ENCODE data around the gene PRKN.
"Not testable (repeated sequence)": the region's sequence is repeated elsewhere in the genome, so short reads cannot be mapped to it uniquely, and the experiment has no call there.

Gene PRKN

GRCh38 chr6:162612613-162613012 lies 115.0 kb downstream of the PRKN start:
- no peak for DNase-seq

DNA sequence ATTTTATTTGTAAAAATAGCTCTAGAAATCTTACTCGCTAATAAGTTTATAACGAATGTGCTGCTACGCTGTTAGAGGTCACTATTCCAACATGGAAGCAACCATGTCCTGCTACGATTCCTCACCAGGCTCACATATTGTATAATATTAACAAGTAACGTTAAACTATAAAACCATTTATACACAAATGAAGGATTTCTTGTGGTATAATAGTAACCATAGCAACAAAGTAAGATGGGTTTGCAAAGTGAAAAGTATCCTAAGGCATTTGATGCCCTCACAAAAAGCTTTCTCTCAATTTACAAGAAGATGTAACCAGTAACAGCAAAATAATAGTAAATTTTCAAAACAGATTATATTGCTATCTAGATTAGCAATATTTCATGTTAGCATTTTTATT lies 117.2 kb downstream of the PRKN start:
- DNase-seq: no peak

GRCh38 chr6:162605881-162606280 lies 121.7 kb downstream of the PRKN start:
- DNase-seq: no peak

DNA sequence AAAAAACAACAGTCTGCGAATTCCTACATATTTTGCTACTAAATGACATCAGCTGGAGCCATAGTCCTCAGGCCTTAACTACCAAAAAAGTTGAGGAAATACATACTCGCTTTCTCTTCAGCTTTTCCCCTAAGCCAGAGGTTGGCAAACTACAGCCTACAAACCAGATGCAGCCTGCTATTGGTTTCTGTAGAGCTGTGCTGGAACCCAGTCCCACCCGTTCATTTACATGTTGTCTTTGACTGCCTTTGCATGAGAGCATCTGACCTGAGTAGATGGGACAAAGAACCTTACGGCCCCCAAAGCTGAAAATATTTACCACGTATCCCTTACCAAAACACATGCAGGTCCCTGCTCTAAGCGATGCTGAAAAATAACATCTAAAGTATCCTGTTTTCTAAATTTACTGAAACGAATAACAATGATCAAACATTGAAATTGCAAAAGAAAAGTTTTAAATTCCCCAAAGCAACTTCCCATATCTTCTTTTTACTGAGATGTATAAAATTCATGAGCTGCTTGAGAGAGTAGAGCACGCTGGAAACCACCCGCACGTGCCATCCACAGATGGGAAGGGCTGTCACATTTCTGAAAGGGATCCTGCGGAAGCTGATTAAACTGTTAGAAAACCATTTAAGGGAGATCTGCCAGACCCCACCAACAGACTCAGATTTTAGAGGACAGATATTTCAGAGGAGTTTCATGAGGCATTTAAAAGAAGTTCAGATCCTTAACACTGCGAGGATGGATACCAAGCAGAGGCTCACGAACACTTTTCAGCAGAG lies 124.1 kb downstream of the PRKN start:
- DNase-seq: no peak

DNA sequence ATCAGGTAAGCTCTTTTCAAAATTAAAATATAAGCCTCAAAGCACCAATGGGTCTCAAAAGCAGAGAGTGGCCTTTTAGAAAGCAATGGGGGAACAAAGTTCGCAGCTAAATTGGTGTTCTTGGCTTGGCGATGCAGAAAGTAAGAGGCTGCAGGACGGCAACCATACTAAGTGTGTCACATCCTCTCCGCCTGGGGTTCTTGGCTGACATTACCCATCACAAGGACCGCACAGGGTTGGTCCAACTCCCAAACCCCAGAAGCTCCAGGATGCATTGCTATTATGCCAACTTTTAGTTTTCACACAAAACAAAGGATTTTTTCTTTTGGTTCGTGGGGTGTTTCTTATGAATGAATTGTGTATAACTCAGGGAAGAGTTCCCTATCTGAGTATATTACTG lies 124.8 kb downstream of the PRKN start:
- DNase-seq: no peak

DNA sequence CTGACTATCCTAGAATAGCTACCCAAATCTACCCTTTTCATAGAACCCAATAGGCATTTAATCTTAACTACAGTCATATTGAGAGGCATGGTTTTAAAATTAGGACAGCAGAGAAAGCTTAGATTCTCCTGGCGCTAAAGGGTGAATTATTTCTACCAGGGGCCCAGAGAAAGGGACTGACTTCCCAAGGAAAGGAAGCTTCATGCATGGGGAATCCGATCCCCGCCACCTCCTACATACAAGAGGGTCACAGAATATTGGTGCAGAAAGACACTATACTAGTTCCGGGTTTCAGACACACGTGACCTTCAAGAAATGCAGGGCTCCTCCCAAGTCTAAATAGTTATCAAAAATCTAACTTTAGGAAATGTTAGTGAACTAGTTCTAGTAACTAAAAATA lies 130.9 kb downstream of the PRKN start:
- DNase-seq: no peak

GRCh38 chr6:162591517-162591916 lies 136.0 kb downstream of the PRKN start:
- DNase-seq: no peak

GRCh38 chr6:162581988-162582780 lies 145.4 kb downstream of the PRKN start:
- no peak for DNase-seq

DNA sequence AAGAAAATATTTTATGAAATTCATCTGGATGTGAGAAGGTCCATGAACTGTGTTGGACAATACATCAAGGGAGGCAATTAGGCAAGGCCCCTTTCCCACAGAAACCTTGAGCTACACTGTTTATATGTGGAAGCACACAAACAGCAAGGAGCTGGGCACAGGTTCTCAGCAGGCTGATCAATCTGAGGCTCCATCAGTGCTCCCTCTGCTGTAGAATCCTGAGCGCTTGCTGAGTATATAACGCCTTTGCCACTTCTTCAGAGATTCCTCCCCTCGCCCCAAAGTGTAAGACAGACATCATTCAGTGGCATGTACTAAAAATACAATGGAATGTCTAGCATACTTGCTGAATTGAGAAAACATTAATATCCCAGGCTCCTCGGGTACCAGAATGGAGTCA lies 146.9 kb downstream of the PRKN start:
- no peak for DNase-seq

DNA sequence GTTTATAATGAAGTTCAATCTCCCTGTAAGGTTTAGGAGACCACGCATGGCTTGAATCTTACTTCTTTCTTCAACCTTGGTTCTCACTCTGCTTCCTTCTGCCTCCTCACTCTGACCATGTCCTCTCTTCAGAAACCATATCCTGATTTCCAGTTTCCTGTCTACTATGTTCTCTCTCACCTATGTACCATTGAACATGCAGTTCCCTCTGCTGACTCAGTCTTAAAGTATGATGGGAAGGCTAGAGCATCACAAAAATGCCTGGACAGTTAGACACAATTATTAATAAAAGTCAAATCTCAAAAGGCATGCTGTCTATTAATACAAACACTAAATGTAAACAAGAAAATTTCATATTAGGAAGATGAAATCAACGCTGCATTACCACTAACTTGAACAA lies 151.6 kb downstream of the PRKN start:
- no peak for DNase-seq

DNA sequence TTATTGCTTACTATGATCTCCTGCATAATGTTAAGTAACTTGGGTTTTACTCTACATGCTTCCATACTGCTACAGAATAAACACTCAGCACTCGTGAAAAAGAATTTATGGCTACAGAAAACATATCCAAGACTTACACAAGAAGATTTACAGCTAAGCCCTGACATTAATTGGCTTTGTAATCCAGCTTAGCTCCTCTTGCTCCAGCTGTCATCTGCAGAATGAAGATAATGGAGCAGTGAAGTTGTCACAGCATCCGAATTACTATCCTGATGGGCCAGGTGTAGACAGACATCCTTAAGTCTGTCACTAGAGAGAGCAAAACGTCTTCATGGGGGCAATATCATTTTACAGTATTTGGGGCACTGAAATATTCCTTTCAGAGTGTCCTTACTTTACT lies 155.3 kb downstream of the PRKN start:
- DNase-seq: no peak

DNA sequence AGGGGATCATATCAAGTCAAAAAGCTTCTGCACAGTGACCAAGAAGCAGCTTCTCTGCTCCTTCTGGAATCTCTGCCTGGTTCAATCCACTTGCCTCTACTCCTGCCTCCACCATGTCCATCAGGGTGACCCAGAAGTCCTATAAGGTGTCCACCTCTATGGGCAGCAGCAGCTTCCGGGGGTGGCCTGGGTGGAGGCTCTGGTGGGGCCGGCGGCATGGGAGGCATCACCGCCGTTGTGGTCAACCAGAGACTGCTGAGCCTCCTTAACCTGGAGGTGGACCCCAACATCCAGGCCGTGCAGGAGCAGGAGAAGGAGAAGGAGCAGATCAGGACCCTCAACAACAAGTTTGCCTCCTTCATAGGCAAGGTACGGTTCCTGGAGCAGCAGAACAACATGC lies 159.3 kb downstream of the PRKN start:
- no peak for DNase-seq

DNA sequence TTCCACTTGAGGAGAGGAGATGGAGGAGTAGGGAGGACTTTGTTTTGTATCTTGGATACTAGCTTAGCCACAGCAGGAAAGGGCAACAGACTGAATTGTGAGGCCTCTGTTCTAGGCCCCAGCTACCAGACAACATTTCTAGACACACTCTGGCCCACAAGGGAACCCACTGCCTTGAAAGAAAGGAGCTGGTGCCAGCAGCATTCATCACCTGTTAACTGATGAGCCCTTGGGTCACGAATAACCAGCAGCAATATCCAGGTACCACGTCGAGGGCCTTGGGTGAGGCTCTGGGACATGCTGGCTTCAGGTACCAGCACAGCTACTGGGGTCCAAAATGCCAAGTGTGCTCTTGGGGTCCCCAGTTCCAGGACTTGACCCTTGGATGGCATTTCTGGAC lies 165.5 kb downstream of the PRKN start:
- DNase-seq: no peak

- no peak for DNase-seq
Observed at GRCh38 chr6:162560891-162561290, 166.7 kb downstream of the PRKN start.

GRCh38 chr6:162554531-162554930 lies 173.0 kb downstream of the PRKN start:
- DNase-seq: no peak

- DNase-seq: no peak
Observed at GRCh38 chr6:162546905-162547304, 180.7 kb downstream of the PRKN start.

- no peak for DNase-seq
Observed at GRCh38 chr6:162543221-162543620, 184.3 kb downstream of the PRKN start.

DNA sequence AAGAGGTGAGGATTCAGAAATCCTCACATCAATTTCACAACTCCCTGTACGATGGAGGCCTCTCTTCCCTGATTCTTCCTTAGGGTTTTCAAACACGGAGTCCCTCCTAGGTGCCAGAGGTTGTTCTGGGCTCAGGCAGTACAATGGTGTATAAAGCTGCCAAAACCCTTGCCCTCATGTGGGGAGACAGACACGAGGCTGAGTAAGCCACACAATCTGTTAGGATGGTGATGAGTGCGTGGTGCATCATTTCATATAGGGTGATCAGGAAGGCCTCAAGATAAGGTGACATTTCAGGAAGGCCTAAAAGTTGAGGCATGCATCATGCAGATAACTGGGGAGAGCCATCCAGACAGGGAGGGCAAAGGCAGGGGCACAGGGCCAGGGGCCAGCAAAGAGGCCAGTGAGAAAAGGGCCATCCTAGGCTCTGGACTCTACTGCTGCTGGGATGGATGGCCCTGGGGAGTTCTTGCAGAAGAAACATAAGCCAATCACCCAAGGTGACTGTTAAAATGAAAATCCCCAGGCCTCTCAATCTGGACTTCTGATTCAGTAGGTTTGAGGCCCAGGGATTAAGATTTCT lies 186.5 kb downstream of the PRKN start:
- DNase-seq: no peak

GRCh38 chr6:162539321-162539720 lies 188.2 kb downstream of the PRKN start:
- DNase-seq: no peak

DNA sequence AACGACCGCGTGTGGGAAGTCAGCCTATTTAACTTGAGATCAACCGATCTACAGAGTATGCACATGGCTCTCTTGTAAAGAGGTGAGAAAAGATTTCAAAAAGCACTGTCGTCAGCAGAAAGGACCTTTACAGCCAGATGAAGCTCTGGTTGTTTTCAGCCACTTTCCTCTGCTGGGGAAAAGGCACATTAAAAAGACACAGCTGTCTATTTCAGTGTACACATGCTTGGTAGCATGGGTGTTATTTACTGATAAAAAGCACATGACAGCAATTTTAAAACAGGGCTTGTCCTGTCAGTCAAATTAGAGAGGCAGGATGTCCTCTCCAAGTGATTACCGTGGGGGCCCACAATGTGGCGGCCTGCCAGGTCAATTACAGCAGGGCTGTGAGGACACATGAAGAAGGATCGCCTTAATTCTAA lies 188.9 kb downstream of the PRKN start:
- no peak for DNase-seq

DNA sequence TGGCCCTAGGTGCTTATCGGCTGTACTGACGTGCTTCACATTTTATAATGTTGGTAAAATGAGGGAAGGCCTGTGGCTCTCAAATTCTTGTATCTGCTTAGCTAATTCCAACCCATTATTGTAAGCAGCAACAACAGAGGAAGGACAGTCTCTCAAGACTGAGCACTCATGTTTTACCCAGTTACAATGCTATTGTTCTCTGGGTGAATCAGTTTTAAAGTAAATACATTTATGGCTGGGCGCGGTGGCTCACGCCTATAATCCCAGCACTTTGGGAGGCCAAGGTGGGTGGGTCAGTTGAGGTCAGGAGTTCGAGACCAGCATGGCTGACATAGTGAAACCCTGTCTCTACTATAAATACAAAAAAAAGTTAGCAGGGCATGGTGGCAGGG lies 194.6 kb downstream of the PRKN start:
- no peak for DNase-seq

DNA sequence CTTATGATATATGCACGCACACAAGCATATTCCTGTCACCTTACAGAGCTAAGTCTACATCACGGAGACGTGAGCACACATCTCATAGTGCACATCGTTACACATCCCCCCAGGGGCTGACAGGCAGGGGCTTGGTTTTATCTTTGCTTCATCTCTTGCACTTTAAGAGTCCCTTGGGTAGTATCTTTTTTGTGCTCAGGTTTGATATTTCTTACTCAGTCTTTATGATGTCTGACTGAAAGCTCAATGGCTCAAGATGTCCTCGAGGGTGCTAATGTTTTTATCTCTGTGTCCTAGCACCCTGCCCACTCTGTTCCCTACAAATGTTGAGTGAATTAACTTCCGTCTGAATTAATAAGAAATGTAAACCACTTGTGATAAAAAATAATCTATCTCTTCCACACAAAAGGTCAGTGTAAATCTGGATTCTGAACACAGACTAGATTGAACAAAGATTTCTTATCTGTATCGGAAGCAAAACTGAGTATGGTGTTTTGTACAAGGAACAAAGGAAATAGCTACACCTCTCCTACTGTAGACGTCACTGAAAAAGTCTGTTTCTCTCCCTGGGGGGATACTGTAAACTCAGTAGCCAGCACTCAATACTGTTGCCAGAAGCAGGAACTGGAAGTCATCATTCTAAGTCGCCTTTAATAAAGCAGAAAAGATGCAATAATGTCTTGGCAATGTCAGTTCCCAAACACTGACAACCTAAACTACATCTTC lies 195.1 kb downstream of the PRKN start:
- no peak for DNase-seq

GRCh38 chr6:162531391-162531790 lies 196.2 kb downstream of the PRKN start:
- DNase-seq: not testable (repeated sequence)
